Measurements from ENCODE around the gene PTX3.

GRCh38 chr3:157393113-157393512, 43.5 kb upstream of the PTX3 start:
- TF ChIP-seq POLR2A (IDR thresholded peaks at IDR 0.05; ENCODE audit: low read length) (no peak), GATA1 (IDR thresholded peaks at IDR 0.05; ENCODE audit: low read depth, low read length) (no peak)
